Measurements from ENCODE around the gene PRRC2C. TPM values are rescaled to one million over a fixed set of nuclear protein-coding genes. Genes with fewer than 3 reads are reported as not detected.

The PRRC2C gene
- total and polyA plus RNA-seq, 4 donors: 13.6 to 41.9 (median 34.4) TPM

GRCh38 chr1:171506525-171507304 lies 21.4 kb downstream of the PRRC2C start (continued):
- TF ChIP-seq ZBTB33 (IDR thresholded peaks at IDR 0.05) (no peak), JUND (IDR thresholded peaks at IDR 0.05) (no peak), MAX (IDR thresholded peaks at IDR 0.05) (no peak)

- no peak for DNase-seq (ENCODE audit: low spot score)
- 94% methylated on average over 4 of the region's 4 CpGs for WGBS
- H3K4me1 ChIP-seq (ENCODE audit: control insufficient read depth in 4 of 4, insufficient read depth in 4 of 4, low read length in 3 of 4): peaks cover 0 to 3% (median 1%) of the 10 kb centered on the region in 4 donors
- H3K9ac ChIP-seq (ENCODE audit: low read depth in 1 of 2, low read length in 2 of 2): no peak overlapping the region
- H3K27ac ChIP-seq (ENCODE audit: low read depth in 1 of 2, low read length in 2 of 2): no peak overlapping the region
- H3K4me3 ChIP-seq (ENCODE audit: low read depth in 1 of 3, low read length in 3 of 3): no peak overlapping the region
- H3K27me3 ChIP-seq (ENCODE audit: control insufficient read depth in 4 of 4, insufficient read depth in 4 of 4, low read length in 3 of 4): no peaks in the 10 kb centered on the region
- no peaks in the 10 kb centered on the region for H3K9me3 ChIP-seq (ENCODE audit: control insufficient read depth in 4 of 4, low read length in 3 of 4)
- no peaks in the 10 kb centered on the region for H3K36me3 ChIP-seq (ENCODE audit: control insufficient read depth in 4 of 4, insufficient read depth in 3 of 4, low read depth in 1 of 4, low read length in 3 of 4)
- TF ChIP-seq HNF4G (IDR thresholded peaks at IDR 0.05) (no peak), GABPA (IDR thresholded peaks at IDR 0.05 in 1 of 2, conservative IDR thresholded peaks at IDR 0.05 in 1 of 2) (no peak), ATF3 (IDR thresholded peaks at IDR 0.05) (no peak), SP1 (IDR thresholded peaks at IDR 0.05) (no peak), HNF4A (conservative IDR thresholded peaks at IDR 0.05) (no peak), FOXA2 (IDR thresholded peaks at IDR 0.05) (no peak)
Measured at GRCh38 chr1:171507435-171507834, 22.1 kb downstream of the PRRC2C start.

- no peak overlapping the region for H3K9ac ChIP-seq (ENCODE audit: low read depth in 1 of 2, low read length in 2 of 2)
- no peak for DNase-seq (ENCODE audit: low spot score)
- no peak overlapping the region for H3K27ac ChIP-seq (ENCODE audit: low read depth in 1 of 2, low read length in 2 of 2)
- TF ChIP-seq MAX (IDR thresholded peaks at IDR 0.05) (no peak), RXRA (IDR thresholded peaks at IDR 0.05) (no peak)
- peaks cover 0 to 3% (median 1%) of the 10 kb centered on the region in 4 donors for H3K4me1 ChIP-seq (ENCODE audit: control insufficient read depth in 4 of 4, insufficient read depth in 4 of 4, low read length in 3 of 4)
- H3K36me3 ChIP-seq (ENCODE audit: control insufficient read depth in 4 of 4, insufficient read depth in 3 of 4, low read depth in 1 of 4, low read length in 3 of 4): peaks cover 0 to 5% (median 4%) of the 10 kb centered on the region in 4 donors
- H3K4me3 ChIP-seq (ENCODE audit: low read depth in 1 of 3, low read length in 3 of 3): no peak overlapping the region
- no peaks in the 10 kb centered on the region for H3K9me3 ChIP-seq (ENCODE audit: control insufficient read depth in 4 of 4, low read length in 3 of 4)
- no peaks in the 10 kb centered on the region for H3K27me3 ChIP-seq (ENCODE audit: control insufficient read depth in 4 of 4, insufficient read depth in 4 of 4, low read length in 3 of 4)
Measured at GRCh38 chr1:171509191-171509590, 23.9 kb downstream of the PRRC2C start.

GRCh38 chr1:171513743-171514142 lies 28.4 kb downstream of the PRRC2C start:
- peaks cover 6 to 31% (median 25%) of the 10 kb centered on the region in 4 donors for H3K36me3 ChIP-seq (ENCODE audit: control insufficient read depth in 4 of 4, insufficient read depth in 3 of 4, low read depth in 1 of 4, low read length in 3 of 4)
- no peak overlapping the region for H3K27ac ChIP-seq (ENCODE audit: low read depth in 1 of 2, low read length in 2 of 2)
- peaks cover 0 to 3% (median 0%) of the 10 kb centered on the region in 4 donors for H3K4me1 ChIP-seq (ENCODE audit: control insufficient read depth in 4 of 4, insufficient read depth in 4 of 4, low read length in 3 of 4)
- WGBS: 54% methylated on average over 1 of the region's 1 CpG
- no peak overlapping the region for H3K9ac ChIP-seq (ENCODE audit: low read depth in 1 of 2, low read length in 2 of 2)
- no peaks in the 10 kb centered on the region for H3K27me3 ChIP-seq (ENCODE audit: control insufficient read depth in 4 of 4, insufficient read depth in 4 of 4, low read length in 3 of 4)
- no peak for TF ChIP-seq ZBTB33 (IDR thresholded peaks at IDR 0.05)
- no peak for TF ChIP-seq FOXA1 (IDR thresholded peaks at IDR 0.05)
- TF ChIP-seq RAD21 (IDR thresholded peaks at IDR 0.05): no peak
- TF ChIP-seq SP1 (IDR thresholded peaks at IDR 0.05): no peak
- no peak overlapping the region for H3K4me3 ChIP-seq (ENCODE audit: low read depth in 1 of 3, low read length in 3 of 3)
- H3K9me3 ChIP-seq (ENCODE audit: control insufficient read depth in 4 of 4, low read length in 3 of 4): no peaks in the 10 kb centered on the region
- DNase-seq (ENCODE audit: low spot score): no peak

Data from liver (tissue), 9 donors.